Liver (tissue), 3 donors: Measurements from ENCODE around the gene RAPGEF1.

Experiments used
- ATF3 ChIP-seq: IDR thresholded peaks from 2 replicates; pipeline ENCODE4 v1.6.1; 2016; ENCODE audit warnings: antibody characterized with exemption
- CTCF ChIP-seq: fragments of 150-350 bp; IDR thresholded peaks from 2 replicates; pipeline ENCODE4 v1.5.1; 2017; ENCODE audit warnings: improper control_type of control experiment, low read depth, low read length; ENCODE audit not compliant: missing input control
- FOXA2 ChIP-seq: IDR thresholded peaks from 2 replicates; pipeline ENCODE4 v1.6.1; 2016; ENCODE audit warnings: antibody characterized with exemption
- JUND ChIP-seq, 2 donors: IDR thresholded peaks; 2 replicates each; pipeline ENCODE4 v1.6.1; 2016; ENCODE audit warnings: antibody characterized with exemption in 2 of 2
- REST ChIP-seq: IDR thresholded peaks from 2 replicates; pipeline ENCODE4 v1.6.1; 2016; ENCODE audit warnings: antibody characterized with exemption, mild to moderate bottlenecking
- SP1 ChIP-seq: IDR thresholded peaks from 2 replicates; pipeline ENCODE4 v1.6.1; 2018; ENCODE audit warnings: antibody characterized with exemption, mild to moderate bottlenecking
- TAF1 ChIP-seq: conservative IDR thresholded peaks from 2 replicates; pipeline ENCODE4 v1.6.1; 2016; ENCODE audit warnings: antibody characterized with exemption, mild to moderate bottlenecking
- YY1 ChIP-seq: IDR thresholded peaks from 2 replicates; pipeline ENCODE4 v1.6.1; 2016; ENCODE audit warnings: antibody characterized with exemption, mild to moderate bottlenecking
- ZBTB33 ChIP-seq: IDR thresholded peaks from 2 replicates; pipeline ENCODE4 v1.6.1; 2016; ENCODE audit warnings: antibody characterized with exemption
- donor health status: healthy.
- donor health status: healthy.

- no peak for TF ChIP-seq JUND (IDR thresholded peaks at IDR 0.05)
- TF ChIP-seq FOXA2: no peak
- TF ChIP-seq CTCF: no peak
- no peak for TF ChIP-seq SP1
- TF ChIP-seq ATF3: no peak
- TF ChIP-seq REST: no peak
- TF ChIP-seq TAF1: no peak
- TF ChIP-seq YY1: no peak
- TF ChIP-seq ZBTB33: no peak
These were observed 161.9 kb downstream of the RAPGEF1 start for GRCh38 chr9:131578021-131578420.
